NCI-H146 (cell line): ENCODE data around the gene TAL2.

Experiments used
- DNase-seq: peaks from one replicate; lab custom pipeline; 2025; lab: John Stamatoyannopoulos, UW

The TAL2 gene

DNA sequence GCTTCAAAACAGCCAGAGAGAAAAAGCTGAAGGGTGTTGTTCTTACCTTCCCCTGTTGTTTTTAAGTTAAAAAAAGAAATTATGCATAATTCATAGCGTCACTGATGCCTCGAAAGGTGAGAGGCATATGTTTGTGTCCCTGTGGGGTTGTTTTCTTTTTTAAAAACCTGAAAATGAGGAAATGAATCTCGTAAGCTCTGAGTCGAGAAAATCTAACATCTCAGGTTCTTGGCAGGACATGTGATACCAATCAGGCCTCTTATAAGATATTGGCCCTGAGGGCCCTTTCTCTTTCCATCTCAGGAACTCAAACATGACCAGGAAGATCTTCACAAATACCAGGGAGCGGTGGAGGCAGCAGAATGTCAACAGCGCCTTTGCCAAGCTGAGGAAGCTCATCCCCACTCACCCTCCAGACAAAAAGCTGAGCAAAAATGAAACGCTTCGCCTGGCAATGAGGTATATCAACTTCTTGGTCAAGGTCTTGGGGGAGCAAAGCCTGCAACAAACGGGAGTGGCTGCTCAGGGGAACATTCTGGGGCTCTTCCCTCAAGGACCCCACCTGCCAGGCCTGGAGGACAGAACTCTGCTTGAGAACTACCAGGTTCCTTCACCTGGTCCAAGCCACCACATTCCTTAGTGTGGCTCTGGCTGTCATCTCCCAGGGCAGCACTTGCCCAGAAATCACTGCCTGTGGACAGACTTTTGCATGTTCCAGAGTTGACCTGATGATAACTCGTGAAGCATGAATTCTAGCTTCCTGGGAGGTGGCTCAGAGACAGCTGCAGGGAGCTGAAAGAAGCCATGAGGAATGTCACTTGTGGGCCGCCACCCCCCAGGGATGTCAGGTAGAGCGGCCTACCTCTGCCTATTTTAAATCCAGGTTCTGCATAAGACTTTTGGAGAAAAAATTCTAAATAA, at the start of gene TAL2:
TSS of gene TAL2 (plus strand) at position 274 of the 921 bp plus-strand sequence. CDS start at position 314, 40 bp downstream.
- DNase-seq: no peak

DNA sequence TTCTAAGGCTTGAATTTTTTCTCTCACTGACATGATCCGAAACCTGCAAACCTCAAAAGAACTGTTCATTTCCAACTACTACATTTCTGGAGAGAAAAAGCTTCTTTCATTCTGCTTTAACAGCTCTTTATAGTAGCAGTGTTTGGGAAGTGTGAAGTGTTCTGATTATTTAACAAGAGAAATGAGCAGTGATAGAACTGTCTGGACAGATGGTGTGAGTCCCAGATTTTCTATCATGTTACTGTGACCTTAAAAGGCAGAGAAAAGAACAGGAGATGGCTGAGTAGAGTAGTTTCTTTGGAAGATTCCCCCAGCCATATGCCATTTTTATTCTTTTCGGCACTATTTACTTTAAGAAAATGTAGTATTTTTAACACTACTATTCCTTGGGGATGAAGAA, 41.3 kb upstream of the TAL2 start:
- DNase-seq: no peak

DNA sequence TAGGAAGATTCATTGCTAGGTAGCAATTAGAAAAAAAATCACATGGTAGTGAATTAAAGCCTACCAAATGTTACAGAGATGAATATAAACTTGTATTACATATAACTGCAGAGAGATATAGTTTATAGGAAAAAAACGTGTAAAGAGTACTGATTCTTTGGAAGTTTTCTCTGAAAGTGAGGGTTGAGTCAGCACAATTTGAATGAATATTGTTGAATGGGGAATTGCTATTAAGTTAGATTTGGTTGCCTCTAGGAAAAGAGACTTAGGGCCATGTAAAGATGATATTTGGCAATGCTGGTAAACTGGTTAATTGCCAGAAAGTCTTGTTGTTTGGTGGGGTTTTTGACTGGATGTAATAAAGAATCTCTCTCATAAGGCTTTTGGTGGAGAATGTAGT, 37.2 kb upstream of the TAL2 start:
- DNase-seq: no peak

DNA sequence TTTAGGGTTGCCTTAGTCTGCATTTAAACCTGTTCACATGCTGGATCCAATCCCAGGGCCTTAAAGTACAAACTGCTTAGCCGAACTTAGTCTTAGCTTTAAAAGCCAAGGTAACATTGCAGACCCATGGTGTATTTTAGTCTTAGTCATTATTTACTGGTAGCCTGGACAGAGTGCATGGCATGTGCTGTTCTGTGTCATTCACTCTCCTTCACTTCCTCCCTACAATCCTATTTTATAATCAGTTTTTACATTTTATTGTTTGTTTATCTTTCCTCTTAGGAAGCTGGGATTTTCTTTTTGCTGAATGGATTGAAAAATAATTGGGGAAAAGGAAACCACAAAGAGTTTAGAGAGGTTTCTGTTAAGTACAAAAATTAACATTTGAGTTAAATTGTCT, 29.4 kb upstream of the TAL2 start:
- no peak for DNase-seq

DNA sequence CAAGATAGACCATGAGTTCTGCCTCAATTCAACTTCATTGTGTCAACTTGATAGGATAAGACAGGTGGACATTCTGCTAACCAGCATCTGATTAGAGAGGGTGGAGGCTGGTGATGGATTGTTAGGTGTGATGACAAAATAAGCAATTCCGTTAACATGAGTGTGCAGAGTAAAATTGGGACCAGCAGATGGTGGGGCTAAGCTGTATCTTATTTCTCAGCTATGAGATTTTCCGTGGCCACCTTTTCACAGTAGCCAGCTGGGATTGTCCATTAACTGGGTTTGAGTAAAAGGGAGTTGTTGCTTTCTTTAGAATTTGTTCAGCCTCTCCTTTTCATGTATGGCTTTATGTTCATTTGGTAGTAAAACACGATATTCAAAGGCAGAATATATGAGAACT, 28.8 kb upstream of the TAL2 start:
- DNase-seq: no peak

DNA sequence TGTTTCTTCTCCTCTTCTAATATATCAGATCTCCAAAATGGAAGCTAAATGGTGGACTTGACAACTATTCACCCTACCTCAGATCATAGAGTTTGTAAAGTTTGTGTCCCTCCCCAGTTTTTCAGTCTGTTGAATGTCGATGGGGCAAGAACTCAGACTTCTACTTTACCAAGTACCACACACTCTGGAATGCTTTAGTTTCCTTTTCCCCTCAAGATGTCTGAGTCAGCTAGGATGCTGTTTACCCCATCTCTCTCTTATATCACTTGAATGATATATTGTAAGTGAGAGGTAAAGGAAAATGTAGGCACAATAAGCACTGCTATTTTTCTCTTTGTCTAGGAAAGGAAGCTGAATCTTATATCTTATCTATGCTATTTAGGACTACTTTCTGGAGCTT, 25.9 kb upstream of the TAL2 start:
- DNase-seq: no peak

DNA sequence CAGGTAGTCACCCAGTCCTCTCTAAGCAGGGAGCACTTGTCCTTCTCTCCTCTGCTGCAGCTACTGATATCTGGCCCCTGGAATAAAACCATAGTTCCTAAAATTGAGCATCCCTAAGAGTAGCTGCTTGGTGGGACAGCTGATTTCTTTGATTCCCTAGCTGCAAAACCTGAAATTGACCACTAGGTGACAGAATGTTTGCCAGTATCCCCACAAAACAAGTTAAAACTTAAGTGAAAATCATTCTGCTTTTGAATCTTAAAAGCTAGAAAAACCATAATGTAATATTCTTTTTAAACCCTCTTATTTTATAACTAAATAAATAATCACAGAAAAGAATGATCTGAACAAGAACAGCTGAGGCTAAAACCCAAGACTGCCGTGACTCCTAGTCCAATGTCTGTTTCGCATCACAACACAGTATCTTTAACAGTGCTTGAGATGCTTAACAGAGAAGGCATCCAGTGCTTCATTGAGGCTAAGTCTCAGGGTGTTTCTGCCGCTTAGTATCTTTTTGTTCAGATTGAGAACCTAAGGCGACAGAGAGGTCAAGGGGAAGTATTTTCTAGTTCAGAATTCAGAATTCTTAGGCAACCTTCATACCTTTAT, 24.4 kb upstream of the TAL2 start:
- DNase-seq: no peak

DNA sequence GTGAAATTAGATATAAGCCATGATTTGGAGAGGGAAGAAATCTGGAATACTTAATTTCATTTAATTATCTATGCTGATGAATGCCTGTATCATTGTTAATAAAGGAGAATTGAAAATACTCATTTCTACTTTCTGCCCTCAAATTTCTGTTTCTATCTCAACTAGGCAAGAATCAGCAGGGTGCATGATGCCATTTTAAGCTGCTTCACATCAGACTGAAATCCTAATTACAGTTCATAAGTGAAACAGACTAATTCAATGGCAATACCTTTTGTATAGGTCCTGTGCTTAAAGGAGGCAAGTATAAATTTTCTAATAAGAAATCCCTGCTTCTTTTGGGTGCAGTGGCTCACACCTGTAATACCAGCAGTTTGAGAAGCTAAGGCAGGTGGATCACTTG, 22.3 kb upstream of the TAL2 start:
- DNase-seq: no peak

DNA sequence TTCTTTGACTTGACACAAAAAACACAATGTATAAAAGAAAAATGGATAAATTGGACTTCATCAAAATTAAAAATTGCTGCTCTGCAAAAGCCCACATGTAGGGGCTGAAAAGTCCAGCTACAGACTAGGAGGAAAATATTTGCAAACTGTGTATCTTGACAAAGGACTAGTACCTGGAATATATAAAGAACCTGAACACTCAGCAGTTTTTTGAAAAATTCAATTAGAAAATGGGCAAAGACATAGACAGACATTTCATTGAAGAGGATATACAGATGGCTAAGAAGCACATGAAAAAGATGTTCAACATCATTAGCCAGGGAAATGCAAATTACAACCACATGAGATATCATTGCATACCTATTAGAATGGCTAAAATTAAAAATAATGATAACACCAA, 18.5 kb upstream of the TAL2 start:
- DNase-seq: no peak

DNA sequence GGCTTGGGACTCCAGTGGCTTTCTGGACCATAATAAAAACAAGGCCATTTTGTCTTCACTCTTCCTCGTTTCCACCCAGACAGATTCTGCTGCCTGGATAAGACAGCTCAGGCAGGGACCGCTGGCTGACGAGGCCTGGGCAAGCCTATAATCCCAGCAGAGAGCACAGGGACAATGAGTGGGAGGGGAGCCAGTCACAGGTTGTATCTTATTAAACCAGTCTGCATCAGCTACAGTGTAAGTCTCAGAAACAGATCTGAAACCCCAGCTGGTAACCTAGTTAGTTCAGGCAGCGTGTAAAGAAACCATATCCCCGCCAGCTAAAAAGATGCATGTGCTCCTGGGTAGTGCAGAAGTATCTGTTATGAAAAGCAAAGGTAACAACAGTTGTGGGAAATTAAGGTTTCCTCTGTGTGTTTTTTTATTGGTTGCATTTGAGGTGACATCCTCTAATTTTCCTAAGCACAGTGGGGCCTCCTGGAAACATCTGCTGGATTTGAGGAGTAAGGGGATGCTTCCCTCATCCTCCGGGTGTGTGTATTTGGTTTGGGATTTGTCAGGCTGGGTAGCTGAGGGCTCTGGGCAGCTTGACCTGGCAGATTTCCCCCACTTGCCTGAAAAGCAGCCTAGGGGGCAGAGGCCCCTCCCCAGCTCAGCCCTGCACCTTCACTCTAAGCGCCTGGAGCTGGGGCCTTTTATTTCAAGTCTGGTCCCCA, 15.2 kb upstream of the TAL2 start:
- peak; percentile 13 for DNase-seq

DNA sequence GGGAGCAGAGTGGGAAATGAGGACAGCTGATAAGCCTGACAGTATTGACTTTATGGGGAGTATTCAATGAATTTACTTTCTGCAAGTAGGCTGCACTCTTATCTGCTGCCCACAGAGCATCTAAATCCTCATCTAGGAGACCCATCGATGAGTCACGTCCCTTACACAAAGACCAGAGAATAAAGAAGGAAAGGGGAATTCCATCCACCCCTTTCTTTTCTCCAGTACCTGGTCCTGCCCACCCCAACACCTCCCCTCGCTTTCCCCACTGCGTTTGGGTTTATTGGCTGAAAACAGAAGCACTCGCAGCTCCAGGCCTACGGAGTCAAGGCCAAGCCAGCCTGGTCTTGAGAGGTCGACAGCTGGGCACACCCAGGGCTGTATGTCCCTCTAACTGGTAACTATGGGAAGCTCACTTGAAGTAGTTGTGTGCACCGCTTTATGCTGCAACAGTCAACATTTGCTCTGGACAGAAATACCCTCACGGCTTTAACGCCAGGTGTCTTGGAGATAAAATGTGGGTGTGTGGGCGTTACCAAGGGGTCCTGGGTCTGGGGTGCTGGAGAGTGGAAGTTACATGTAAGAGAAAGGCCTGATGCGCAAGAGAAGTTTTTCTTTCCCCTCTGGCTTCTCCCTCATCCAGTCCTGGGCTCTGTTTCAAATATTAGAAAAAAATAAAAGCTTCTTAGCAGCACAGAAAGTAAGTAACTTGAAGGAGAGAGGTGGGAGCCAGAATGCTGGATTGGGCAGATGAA, 14.5 kb upstream of the TAL2 start:
- peak; percentile 72 for DNase-seq

DNA sequence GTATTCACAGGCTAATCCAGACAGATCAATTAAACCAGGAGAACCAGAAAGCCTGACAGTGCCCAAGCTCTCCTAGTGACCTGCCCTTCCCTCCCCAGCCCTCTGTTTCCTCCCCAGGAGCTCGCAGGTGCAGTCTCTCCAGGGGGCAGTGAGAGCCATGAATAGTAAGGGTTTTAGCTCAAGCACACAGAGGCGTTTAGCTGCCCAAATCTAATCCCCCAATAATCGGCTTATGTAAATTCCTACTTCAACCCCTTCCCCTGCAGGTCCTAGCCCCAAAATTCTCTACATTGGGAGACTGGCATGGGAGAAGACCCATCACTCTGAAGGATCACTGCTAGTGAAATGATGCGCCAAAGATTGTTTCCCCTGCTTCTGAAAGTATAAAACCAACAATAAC, 10.5 kb upstream of the TAL2 start:
- DNase-seq: peak; percentile 80

DNA sequence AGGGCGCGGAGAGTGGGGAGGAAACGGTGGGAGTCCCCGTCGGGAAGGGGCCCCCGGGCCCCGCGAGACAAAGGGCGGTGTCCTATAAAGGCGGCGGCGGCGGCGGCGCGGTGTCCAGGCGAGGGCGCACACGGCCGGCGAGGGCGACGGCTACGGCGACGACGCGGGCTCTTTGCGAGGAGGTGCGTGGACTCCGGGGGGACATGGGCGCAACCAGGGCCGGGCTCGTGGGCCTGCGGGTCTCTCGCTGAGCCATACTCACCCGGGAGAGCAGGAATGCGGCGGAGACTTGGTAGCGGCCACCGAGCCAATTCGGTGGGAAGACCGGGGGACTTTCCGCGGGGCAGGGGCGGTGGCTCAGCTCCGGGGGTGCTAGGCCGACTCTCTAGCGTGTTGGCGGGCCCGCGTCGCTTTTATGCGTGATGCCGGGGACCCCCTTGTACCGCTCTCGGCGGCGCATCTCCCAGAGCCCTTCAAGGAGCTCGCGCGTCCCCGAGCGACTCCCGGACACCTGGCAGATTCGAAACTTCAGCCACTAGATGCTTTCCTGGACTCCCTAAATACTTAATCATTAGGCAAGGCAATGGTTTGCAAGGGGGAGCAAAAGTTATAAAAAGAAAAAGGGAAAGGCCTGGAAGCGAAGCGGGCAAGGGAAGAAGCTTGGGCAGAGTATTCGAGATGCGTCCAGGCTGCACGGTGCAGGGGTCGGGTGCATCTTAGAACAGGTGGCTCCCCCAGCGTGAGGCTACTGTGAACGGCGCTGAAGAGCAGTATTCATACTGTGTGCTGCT, 5.9 kb upstream of the TAL2 start:
- peak; percentile 54 for DNase-seq

DNA sequence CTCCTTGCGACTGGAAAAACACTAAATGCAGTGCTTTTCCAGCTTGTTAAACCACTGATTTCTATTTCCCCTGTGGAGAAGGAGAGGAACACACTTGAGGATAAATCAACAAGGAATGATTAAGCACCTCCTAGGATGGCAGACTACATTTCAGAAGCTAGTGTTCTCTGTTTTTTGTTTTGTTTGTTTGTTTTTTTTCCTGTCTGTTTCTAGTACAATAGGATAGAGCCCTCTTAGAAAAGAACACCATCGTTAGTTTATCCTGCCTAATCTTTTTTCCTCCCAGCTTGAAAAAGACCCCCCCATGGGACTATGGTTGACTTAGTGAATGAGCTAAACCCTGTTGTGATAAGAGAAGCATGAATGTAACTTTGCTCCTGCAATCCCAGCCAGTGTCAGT, 3.9 kb upstream of the TAL2 start:
- DNase-seq: no peak

DNA sequence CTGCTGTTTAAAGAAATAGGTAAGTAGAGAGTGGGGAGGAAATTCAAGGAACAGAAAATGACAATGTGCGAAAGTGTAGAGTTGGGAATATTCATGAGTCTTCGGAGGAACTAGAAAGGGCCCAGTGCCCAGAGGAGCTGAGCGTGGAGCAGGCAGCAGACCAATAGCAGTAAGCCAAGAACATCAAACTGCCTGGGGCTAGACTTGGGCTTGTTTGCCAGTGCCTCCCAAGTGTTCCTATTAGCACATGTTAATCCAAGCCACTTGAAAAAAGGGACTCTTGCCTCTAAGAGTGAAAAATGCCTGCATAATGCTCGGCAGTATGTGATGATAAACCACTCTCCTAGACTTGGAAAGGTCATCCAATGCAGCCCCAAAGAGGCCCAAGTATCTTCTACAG, 1.2 kb upstream of the TAL2 start:
- DNase-seq: no peak

DNA sequence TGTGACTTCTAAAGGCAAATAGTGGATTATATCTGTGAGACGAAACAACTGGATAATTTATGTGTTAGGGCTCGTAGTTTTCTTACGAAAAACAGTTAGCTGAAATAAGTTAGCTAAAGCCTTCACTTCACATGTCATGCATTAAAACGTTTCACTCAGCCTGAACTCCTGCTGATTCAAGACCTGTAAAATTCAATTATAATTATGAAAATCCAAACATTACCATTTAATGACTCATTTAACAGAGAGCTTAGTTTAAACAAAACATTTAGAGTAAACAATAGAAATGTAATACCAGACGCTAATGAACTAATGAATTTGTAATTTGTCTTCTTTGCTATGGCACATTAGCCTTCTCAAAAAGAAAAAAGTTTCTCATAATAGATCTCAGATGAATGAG, 1.7 kb downstream of the TAL2 start:
- no peak for DNase-seq

DNA sequence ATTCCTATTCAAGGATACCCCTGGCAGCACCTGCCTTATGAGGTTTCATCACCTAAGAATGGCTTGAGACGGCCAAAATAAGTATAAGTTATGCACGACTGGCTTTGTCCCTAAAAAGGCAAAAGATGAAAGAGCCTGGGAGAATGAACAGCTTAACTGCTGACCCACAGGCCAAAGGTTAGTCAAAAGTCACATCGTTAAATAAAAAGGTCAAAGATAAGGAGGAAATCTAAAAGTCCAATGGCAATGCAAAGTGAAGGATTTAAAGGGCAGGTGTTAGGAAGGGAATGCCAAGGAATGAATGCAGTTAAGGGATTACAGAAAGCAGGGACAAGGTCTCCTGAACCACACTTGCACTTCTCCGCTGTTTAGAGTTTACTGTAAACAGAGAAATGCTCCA, 5.6 kb downstream of the TAL2 start:
- no peak for DNase-seq

DNA sequence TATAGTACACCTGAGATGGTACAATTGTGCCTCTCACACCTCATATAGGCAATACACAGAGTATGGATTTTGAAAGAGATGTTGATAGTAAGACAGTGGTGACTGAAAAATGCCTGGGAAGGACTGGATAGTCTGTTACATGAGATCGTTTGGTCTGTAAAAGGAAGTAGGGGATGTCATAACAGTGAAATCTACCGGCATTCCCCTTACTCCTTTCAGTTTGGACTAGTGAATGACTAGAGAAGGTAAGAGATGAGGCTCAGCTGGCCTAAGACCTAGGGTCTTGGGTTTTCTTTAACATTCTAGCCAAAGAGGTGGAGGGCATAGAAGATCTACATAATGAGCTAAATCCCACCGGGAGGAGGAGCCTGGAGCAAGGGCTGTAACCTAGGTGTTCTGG, 8.1 kb downstream of the TAL2 start:
- DNase-seq: no peak

DNA sequence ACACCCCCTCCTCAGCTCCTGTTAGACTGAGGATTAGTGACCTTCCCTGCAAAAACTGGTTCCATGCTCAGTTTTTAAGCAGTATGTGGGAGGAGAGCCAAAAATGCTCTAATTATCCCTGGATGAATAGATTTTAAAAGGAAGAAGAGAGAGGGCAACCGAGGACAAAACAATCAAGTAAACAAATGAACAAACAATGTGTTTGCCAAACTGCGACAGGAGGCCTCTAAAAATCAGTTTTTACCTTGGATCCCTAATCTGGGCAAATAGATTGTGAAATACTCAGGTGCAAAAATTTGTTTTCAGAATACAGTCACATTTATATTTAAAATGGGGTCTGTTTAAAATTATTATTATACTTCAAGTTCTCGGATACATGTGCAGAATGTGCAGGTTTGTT, 8.5 kb downstream of the TAL2 start:
- DNase-seq: no peak

DNA sequence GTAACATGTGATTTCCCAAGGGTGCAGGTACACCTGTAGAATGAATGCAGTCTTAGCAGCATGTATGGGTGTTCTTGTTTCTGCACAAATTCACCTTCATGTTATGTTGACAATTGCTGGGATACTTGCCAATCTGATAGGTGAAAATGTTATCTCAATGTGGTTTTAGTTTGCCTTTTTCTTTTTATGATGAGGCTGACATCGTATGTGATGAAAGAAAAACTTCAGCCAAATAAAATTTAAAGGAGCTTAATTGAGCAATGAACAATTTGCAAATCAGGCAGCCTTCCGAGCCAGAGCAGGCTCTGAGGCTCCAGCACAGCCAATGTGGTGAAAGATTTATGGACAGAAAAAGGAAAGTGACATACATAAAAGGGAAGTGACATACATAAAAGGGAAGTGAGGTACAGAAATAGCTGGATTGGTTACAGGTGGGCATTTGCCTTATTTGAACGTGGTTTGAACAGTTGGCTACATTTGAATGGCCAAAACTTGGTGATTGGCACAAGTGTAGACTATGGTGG, 10.5 kb downstream of the TAL2 start:
- DNase-seq: no peak

DNA sequence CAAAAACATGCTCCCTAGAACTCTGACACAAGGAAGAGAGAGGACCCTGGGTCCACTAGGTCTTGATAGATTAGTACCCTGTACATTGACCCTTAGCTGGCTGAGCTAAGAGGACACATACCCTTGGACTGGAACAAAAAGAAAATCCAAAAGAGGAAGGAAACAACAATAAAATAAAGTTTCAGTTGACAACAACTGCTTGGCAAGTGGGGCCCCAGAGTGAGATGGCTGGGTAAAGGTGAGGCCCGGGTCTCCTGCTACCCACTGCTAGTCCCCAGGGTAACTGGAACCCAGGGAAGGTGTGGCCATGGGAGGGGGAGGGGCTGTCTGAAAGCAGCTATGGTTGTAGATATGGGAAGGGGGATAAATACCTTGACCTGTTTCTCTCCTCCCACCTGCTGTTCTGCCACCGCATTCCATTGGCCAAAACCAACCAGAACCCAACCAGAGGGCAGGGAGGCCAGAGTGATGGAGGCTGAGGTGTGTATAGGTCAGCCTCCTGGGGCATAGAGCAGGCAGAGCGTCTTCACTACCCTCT, 11.7 kb downstream of the TAL2 start:
- DNase-seq: no peak
